ENCODE results near the gene HECW1.

Gene HECW1

DNA sequence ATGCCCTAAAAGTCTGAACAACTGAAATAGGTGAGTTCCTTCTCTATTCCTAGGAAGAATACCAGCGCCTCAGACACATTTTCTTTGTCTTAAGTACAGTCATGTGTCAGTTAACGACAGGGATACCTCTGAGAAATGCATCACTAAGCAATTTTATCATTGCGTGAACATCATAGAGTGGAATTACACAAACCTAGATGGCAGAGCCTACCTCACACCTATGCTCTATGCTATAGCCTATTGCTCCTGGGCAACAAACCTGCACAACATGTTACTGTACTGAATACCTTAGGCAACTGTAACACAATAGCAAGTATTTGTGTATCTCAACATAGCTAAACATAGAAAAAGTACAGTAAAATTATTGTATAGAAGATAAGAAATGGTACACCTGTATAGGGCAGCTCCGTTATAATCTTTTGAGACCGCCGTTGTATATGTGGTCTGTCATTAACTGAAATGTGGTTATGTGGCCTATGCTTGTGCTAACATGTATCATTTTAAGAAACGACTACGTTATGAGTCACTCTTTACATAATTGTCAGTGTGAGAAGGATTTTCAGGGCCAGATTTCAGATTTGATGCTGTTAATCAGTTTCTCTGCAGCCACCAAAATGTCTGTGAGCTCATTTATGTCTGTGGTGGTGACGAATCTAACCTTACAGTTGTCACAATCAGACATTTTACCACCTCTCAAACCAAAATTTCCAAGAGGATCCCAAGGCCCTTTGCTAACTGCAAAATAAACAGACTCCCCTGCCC, 404.3 kb downstream of the HECW1 start:
- no peak for DNase-seq

DNA sequence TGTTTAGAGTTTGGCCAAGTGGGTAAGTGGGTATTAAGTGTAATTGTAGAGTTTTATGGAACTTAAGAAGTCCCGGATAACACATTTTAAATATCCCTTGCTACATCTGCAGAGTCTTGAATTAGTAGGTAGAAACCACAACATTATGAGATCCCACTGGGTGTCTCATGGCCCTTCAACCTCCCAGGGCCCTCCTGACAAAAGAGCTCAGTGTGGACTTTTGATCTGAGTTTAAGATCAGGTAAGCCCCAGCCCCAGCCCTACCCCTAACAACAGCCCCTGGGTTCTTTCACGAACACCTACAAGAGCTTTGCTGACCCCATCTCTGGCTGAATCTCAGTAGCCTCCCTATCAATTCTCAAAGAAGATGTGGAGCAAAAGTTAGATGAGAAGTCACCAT, 405.0 kb downstream of the HECW1 start:
- no peak for DNase-seq

DNA sequence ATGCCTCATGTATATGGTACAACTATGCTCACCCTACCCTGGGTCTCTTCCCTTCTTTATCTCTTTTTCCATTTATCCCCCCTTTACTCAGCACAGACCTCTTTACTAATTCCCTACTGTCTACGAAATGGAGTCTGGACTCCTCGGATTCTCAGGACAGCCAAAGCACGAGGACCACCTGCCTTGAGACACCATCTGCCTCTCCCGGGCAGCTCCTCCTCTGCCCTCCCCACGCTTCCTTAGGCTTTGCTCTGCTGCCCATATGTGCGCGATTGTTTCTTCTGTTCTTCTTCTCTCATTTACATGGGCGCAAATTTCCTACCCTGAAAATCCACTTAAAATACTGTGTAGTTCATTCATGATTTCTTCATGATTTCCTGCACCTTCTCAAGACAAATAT, 407.8 kb downstream of the HECW1 start:
- DNase-seq, result no peak

DNA sequence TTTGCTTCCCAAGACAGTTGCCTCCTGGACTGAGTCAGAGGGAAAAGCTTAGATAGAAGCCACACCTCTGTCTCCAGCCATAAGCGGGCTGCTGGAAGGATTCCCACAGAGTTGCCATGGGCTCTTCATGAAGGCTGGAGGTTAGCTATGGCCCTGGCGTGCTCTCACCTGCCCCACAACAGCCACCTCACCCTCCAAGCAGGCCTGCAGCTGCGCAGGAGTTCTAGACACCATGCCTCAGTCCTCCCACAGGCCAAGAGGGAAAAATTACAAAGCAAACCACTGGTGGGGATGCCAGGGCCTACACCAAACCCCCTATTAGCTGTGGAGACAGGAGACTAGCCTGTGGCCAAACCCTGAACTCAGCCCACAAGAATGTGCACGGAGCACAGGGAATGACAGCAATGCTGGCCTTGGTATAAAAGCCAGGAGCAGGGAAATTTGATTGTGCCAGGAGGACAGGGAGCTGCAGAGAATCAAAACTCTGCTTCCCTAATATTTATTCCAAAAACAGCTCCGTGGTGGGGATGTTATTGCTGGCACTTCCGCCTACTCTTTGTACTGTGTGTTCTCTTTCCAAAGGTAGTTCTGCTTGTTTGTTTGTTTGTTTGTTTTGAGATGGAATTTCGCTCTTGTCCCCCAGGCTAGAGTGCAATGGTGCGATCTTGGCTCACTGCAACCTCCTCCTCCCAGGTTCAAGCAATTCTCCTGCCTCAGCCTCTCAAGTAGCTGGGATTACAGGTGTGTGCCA, 410.1 kb downstream of the HECW1 start:
- no peak for DNase-seq

DNA sequence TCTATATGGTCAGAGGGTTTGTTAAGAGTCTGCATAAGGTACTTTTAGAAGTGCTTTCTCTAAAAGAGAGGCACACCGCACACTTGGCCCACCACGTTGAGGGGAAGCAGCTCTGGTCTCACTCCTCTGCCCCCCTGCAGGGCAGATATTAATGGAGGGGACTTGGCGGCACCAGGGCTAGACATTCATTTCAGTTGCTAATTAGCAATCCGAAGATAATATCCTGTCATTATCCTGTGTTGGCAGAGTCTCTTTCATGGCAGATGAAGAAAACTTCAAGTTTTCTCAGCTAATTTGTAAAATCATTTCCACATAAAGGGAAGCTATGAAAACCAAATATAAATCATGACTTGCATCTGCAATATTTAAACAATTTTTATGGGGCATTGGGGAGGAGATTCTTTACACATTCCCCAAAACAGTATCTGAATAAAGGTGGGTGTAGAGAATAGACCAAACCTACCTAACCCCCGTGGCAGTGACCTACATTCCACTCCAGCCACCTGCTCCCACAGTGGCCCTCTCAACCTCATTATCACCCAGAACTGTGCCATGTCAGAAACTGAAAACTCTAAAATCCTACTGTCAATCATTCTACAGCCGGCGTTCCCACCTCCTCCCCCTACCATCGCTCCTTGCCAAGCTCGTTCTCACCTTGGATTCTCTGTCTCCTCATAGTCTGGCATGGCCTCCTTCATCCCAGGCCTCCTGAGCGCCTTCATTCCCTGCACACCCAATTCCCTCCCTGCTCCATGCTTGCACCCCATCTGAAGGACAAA, 416.3 kb downstream of the HECW1 start:
- no peak for DNase-seq

DNA sequence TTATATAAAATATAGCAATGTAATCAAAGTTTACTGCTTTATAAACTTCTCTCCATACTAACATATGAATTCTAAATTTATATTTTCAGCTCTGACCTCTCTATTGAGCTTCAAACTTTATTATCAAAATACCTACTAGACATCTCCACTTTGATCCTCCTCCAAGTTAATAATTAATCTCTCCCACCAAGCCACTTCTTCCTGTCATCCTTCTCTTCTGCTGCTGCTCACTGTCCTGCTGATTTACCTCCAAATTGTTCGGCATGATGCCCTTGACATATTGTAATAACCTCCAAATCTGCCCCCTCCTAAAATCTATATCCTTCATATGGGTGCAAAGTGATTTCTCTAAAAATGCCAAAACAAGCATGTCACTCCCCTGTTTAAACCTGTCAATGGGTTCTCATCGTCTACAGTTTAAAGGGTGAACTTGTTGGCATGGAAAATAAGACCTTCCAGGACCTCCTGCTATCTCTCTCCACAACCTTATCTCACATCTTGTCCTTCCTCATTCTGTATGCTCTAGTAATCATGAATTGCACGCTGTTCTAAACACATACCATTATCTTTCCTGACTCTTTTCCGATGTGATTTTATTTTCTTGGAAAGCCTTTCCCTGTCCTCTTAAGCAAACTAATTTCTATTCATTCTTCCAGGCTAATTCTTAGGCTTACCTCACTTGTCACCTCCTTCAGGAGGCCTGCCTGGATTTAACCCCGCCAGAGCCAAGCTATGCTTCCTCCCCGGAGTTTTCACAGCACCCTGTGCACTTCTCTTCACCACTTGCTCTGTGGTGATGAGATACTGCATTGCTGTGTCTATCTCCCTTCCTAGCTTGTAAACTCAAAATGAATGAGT, 418.3 kb downstream of the HECW1 start:
- no peak for DNase-seq

DNA sequence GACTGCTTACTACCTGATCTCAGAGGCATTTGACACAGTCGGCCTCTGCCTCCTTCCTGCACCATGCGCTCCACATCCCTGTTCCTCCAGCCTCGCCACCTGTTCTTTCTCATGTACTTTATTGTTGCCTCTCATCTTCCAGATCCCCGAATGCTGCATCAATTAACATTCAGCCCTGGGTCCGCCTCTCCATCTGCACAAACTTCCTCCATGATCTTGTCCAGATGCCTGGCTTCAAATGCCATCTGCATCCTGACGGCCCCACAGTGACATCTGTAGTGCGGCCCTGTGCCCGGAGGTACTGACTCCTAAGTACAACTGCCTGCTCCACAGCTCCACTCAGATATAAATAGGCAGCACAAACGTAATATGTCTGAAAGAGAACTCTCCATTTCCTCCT, 419.3 kb downstream of the HECW1 start:
- DNase-seq, result no peak

DNA sequence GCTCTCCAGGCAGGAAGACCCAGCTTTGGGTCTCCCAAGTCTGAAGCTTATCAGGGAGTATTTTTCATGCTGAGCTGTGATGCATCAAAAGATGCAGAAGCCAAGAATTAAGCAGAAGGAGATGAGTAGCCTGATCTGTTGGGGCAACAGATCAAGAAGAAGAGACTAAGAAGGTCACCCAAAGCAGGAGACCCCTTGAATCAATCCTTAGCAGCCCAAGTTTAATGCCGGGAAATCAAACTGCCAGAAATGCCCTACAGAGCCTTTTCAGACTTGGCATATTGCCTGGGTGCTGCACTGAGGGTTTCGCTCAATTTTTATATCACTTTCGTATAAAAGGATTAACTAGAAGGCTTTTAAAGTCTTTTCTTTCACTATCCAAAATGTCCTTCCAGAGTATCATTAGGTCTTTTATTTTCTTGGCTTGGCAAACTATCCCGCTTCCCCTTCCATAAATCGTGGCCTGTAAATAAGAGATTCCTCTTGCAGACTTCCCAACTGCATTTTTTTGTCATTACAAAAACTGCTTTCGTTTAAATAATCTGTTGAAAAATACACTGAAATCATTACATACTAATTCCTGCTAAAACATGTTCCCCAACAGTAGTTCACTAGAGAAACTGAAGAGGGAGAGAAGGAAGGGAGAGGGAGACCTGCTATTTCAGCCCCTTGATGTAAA, 421.5 kb downstream of the HECW1 start:
- DNase-seq, result no peak

DNA sequence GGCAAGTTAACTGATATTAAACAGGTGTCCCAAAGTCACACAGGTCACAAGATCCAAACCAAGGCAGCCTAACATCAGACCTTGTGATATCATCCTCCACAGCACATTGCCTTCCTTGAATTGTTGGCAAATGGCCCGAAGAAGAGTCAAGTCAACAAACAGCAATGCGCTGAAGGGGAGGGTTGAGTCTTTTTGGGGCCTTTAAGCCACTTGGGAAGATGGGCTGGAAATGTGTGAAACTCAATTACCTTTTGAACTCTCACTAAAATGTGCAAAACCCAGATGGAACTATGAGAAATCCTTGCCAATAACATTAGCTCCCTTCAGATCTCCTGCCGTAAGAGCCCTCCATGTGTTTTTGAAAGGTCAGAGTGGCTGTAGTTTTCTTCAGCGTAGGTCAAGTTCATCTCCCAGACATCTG, 422.6 kb downstream of the HECW1 start:
- no peak for DNase-seq

DNA sequence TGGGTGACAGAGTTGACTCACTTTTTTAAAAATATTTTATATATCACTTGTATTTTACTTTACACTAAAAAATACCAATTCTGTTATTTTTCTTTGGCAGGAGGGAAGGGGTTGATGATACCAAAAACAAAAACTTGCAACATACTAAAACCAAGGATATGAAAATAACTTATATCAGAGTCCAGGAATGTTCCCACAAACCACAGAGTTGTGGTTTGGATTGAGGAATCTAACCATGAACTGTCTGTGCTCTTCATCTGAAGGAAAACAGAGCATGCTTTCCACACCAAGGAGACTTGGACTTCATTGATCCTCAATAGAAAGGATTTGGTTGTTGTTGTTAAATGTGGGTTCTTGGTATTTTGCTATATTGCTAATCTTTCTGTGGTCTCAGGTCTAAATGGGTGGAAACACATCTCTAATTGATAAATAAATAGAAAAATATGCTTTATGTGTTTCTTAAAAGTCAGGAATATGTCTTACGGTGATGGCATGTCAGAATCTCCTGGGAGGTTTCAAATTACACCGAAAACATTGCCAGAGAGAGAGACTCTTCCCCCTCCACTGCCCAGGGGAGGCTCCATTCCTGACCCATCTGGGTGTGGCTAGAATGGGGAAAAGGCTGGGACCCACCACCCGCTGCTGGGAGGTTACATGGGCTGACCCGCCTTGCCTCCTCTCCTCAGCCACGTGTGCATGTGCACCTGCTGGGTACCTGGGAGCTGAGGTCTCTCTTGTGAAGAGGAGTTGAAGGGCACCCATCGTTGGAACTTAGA, 423.6 kb downstream of the HECW1 start:
- DNase-seq, result no peak

DNA sequence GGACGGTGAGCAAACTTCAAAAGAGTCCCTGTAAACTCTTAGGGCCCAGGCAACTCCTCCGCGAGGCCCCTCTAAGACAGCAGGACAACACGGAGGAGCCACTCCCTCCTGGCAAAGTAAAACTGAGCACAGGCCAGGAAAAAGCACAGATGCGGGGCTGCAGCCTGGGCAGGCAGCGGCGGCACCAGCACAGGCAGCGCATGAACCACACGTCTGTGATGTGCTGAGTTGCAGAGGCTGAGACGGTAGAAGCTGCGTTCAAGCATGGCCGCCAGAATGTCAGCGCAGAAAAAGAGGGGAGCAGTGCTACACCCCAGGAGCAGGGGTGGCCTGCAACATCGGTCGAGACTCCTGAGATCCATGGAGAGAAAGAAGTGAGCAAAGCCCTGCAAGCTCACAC, 424.3 kb downstream of the HECW1 start:
- DNase-seq, result no peak

DNA sequence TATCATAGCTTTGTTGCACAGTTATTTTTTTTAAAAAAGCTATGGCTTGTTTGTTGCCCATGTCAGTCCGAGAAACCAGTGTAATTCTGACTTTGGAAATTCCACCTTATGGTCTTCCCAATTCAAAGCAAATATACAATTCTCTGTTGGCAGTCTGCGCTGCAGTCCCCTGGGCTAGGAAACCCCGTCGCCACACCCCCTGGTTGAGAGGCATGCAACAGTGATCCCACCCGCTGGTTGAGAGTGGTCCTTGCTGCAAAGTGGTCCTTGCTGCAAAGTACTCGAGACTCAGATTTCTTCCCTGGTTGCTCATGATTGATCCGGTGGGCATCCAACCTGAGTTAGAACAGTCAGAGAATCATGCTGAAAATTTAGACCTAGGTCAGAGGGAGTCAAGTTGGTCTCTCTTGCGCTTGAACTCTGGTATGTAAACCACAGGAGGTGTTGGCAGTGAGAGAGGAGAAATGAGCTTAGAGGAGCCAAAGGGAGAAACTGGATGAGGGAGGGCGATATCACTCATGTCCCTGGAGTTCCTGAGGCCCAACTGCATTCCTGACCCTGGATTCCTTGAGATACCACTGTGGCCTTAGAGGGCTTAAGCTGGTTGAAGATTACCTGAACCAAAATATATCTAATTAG, 425.4 kb downstream of the HECW1 start:
- DNase-seq, result no peak

DNA sequence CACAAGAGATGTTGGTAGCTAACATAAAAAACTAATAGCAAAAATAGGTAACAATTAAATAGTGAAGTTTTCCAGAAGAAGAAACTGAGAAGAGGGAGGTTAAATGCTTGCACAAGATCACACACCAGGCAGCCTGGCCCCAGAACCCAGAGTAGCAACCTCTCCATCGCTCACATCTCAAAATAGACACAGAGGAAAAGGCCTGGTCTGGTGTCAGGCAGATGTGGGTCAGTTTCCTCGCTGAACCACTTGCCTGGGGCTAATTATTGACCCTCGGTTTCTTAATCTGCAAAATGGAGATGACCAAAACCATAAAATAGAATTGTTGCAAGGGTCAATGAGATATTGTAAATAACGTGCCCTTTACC, 425.9 kb downstream of the HECW1 start:
- DNase-seq, result no peak

DNA sequence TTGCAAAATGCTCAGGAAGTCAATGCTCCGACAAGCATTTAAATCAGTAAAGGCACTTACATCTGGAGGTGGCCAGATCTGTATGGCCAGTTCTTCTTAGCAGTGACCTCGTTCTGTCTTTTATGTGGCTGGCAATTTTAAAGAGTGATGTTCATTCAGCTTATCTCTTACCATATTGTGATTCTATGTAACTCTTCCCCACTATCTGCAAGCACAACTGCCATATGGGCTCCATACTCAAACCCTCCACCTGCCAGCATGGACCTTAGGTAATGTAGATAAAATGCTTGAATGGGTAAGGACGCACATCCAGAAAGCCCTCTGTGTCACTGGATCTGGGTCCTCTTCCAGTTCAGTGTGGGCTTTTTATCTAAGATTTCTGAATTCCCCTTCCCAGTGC, 428.0 kb downstream of the HECW1 start:
- DNase-seq, result no peak

DNA sequence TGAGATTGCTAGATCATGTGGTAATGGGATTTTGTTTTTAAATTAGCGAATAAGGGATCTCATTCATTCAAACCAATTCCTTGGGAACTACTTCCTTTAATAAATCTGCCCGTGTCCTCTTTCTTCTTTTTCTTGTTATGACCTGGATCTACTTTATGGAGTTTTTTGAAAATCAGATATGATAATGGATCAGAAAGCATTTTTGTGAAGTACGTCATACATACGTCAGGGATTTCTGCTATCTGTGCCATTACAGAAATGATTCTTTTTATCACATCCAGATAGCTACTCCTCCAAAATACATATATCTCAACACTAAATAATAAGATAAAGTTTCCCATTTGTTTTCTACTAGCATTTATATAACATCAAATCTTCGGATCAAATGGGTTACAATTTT, 430.3 kb downstream of the HECW1 start:
- DNase-seq, result no peak

DNA sequence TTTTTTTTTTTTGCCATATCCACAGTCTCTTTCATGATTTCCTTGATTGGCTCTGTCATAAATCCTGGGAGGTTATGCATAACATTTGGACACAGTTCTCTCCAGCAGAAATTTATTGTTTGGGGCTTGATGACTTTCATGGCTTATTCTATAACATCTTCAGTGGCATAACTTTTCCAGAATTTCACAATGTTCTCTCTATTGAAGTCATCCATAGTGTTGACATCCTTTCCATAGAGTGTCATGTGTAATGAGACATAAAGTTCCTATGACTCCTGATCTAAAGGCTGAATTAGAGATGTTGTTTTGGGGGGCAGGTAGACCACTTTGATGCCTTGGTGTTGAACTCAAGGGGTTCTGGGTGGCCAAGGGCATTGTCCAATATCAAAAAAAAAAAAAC, 433.8 kb downstream of the HECW1 start:
- no peak for DNase-seq

DNA sequence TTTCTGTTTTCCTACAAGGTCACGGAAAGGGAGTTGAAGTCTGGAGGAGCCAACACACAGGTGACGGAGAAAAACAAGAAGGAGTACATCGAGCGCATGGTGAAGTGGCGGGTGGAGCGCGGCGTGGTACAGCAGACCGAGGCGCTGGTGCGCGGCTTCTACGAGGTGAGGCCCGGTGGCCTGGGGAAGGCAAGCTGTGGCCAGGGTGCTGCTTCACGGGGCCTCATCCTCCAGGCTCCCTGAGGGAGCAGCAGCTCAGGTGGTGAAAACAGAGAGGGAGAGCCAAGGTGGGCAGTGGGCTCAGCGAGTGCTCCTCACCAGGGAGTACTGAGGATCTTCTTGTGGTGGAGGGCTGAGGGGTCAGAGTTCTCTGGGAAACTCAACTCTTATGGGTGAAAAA, 438.0 kb downstream of the HECW1 start:
- no peak for DNase-seq

DNA sequence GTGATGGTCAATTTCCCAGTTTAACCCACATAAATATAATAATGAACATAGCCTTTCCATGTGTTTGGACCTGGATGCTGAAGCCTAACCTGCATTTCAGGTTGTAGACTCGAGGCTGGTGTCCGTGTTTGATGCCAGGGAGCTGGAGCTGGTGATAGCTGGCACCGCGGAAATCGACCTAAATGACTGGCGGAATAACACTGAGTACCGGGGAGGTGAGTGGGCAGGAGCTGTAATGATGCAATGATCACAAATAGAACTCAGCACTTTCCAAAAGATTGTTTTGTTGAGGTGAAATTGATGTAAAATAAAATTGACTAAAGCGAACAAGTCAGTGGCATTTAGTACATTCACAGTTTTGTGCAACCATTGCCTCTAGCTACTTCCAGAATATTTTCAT, 439.7 kb downstream of the HECW1 start:
- no peak for DNase-seq

DNA sequence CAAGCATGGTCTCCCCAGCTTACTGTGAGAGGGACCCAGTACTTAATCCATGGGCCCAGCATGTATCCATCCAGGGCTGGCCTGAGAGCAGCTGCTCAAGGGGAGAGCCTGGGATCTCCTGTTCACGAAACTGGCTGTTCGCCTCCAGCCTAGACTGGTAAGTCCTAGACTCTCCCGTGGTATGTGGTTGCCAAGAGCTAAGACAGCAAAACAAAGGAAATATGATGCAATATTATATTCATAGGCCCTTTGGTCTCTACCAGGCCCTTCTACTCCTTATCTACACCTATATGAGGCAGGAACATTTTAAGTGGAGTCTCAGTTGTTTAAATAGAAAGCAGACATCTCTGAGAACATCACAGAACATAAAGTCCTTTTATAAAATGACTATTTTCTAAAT, 441.6 kb downstream of the HECW1 start:
- DNase-seq, result peak; percentile 7

DNA sequence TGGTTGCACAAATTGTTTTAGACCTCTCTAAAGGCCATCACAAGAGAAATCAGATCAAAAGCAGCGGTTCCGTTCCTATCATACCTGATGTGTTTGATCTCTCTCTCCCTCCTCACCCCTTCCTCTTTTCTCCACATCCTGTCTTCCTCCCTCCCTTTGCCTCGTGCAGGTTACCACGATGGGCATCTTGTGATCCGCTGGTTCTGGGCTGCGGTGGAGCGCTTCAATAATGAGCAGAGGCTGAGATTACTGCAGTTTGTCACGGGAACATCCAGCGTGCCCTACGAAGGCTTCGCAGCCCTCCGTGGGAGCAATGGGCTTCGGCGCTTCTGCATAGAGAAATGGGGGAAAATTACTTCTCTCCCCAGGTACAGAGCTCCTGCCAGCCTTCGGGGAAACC, 442.0 kb downstream of the HECW1 start:
- peak; percentile 37 for DNase-seq

Data from CD4-positive, alpha-beta T cell treated with Interleukin-6 for 4 hours (primary cell).